ENCODE measurements around the gene CLDN19.
"Not testable (repeated sequence)": the region's sequence is repeated elsewhere in the genome, so short reads cannot be mapped to it uniquely, and the experiment has no call there.

Gene CLDN19

DNA sequence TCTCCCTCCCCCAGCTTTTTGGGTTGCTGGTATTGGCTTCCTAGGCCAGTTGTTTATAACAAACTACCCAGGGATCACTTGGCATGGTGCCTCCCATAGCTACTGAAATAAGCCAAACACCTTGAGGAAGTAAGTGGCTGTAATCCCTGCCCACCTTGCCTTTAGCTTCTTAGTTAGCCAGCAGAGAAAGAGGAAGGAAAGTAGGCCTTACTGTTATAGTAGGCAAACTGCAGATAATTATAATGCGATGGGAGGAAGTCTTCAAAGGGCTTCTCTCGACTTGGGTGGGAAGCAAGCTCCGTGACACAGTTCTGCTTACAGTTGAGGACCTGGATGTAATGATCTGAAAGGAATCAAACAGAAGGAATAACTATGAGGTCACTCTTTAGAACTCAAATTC lies 18.6 kb upstream of the CLDN19 start:
- no peak for DNase-seq (ENCODE audit: low read depth)
- H3K4me3 ChIP-seq (ENCODE audit: low read depth, low read length), result no peak overlapping the region
- no peak for TF ChIP-seq CTCF (IDR thresholded peaks at IDR 0.05; ENCODE audit: low read depth, low read length)
- TF ChIP-seq MYC (IDR thresholded peaks at IDR 0.05; ENCODE audit: low read depth, low read length), result no peak
- TF ChIP-seq POLR2A (IDR thresholded peaks at IDR 0.05; ENCODE audit: extremely low read depth, insufficient read length), result no peak
- TF ChIP-seq, protein P1, sequence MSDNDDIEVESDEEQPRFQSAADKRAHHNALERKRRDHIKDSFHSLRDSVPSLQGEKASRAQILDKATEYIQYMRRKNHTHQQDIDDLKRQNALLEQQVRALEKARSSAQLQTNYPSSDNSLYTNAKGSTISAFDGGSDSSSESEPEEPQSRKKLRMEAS (IDR thresholded peaks at IDR 0.05; ENCODE audit: low read depth, low read length), result no peak

DNA sequence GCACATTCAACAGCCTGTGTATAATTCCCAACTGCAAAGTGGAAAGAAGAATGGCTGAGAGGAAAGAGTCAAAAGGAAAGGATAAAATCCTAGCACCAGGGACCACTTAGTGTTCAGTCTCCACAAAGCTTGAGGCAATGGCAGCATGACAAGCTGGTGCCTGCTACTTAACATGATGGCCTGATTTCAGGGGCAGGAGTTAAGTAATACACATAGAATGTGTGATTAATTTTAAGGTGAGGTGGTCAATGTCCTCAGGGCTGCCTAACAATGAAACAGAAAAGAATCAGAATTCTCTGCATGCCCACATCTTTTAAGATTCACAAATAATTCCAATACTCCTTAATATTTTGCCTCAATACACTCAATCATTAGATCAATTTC lies 17.8 kb upstream of the CLDN19 start:
- no peak for DNase-seq (ENCODE audit: low read depth)
- TF ChIP-seq, protein P1 (IDR thresholded peaks at IDR 0.05; ENCODE audit: low read depth, low read length), result no peak
- TF ChIP-seq CTCF (IDR thresholded peaks at IDR 0.05; ENCODE audit: low read depth, low read length), result no peak
- TF ChIP-seq MYC (IDR thresholded peaks at IDR 0.05; ENCODE audit: low read depth, low read length), result no peak
- no peak for TF ChIP-seq POLR2A (IDR thresholded peaks at IDR 0.05; ENCODE audit: extremely low read depth, insufficient read length)
- no peak overlapping the region for H3K4me3 ChIP-seq (ENCODE audit: low read depth, low read length)

DNA sequence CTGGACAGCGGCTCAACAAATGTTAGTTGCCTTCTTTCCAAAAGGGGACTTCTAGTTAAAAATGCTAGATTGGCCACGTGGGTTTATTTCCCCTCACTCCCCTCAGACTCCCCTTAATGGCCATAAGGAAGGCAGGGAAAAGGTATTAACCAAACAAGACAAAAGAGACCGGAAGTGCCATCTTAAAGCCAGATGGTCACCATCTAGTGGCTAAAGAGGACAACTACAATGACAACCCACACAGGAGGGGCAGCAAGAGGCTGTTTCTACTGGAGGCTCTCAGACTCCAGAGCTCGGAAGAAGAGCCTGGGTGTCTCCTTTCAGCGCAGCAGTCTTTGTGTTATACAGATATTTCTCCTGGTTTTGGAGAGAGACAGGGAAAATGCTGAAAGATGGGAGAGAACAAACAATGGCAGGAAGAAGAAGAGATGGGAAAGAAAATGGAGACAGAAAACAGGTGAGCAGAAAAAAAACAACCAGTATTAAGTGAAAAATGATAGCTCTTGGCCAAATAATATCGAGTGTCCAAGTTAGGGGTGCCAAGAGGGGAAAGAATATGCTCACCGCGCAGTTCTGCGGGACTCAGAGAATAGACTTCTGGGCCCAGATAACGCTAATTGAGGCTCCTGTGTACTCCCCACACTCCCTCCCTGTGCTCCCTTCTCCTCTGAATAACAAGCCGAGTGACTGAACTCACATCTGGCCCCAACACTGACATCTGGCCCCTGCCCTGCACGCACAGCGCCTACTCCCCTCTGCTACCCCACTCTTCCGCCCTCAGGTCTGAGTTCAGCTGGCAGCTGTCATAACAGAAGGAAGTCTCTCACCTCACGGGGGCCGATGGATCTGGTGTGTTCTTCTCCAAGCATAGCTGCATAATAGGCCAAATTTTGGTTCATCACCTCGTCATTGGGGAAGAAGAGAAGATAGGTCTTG lies 17.2 kb upstream of the CLDN19 start:
- DNase-seq (ENCODE audit: low read depth), result peak; percentile 73
- no peak overlapping the region for H3K4me3 ChIP-seq (ENCODE audit: low read depth, low read length)
- TF ChIP-seq, protein P1 (IDR thresholded peaks at IDR 0.05; ENCODE audit: low read depth, low read length), result no peak; the same call in 1 of the 2 replicates
- TF ChIP-seq CTCF (IDR thresholded peaks at IDR 0.05; ENCODE audit: low read depth, low read length), result peak; percentile 62

- H3K4me3 ChIP-seq (ENCODE audit: low read depth, low read length), result no peak overlapping the region
- TF ChIP-seq MYC (IDR thresholded peaks at IDR 0.05; ENCODE audit: low read depth, low read length) (no peak), POLR2A (IDR thresholded peaks at IDR 0.05; ENCODE audit: extremely low read depth, insufficient read length) (no peak), CTCF (IDR thresholded peaks at IDR 0.05; ENCODE audit: low read depth, low read length) (no peak)
- TF ChIP-seq, protein P1 (IDR thresholded peaks at IDR 0.05; ENCODE audit: low read depth, low read length), result no peak
- DNase-seq (ENCODE audit: low read depth), result no peak
These were observed 13.0 kb upstream of the CLDN19 start for GRCh38 chr1:42753070-42753469.

- no peak for TF ChIP-seq MYC (IDR thresholded peaks at IDR 0.05; ENCODE audit: low read depth, low read length)
- TF ChIP-seq POLR2A (IDR thresholded peaks at IDR 0.05; ENCODE audit: extremely low read depth, insufficient read length), result no peak
- no peak for TF ChIP-seq CTCF (IDR thresholded peaks at IDR 0.05; ENCODE audit: low read depth, low read length)
- TF ChIP-seq, protein P1 (IDR thresholded peaks at IDR 0.05; ENCODE audit: low read depth, low read length), result no peak
- H3K4me3 ChIP-seq (ENCODE audit: low read depth, low read length), result no peak overlapping the region
- DNase-seq (ENCODE audit: low read depth), result no peak
These were observed 12.2 kb upstream of the CLDN19 start for GRCh38 chr1:42752284-42752683.

DNA sequence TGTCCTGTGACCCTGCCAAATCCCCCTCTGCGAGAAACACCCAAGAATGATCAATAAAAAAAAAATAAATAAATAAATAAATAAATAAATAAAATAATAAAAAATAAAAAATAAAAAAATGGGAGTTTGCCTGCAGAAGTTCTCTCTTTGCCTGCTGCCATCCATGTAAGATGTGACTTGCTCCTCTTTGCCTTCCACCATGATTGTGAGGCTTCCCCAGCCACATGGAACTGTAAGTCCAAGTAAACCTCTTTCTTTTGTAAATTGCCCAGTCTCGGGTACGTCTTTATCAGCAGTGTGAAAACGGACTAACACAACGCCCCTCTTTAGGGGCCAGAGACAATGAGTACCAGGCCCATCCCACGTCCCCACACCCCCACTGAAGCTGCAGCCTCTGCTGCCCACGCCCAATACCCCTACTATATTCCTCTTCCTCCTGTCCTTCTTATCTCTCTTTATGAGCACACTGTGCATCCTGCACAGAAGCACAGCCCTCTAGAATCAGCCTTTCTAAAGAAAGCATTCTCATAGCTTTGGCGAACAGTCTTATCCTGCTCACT lies 11.6 kb upstream of the CLDN19 start:
- DNase-seq (ENCODE audit: low read depth); H3K4me3 ChIP-seq (ENCODE audit: low read depth, low read length): not testable (repeated sequence)

All from NB4 (cell line).